Measurements from ENCODE around the gene RPH3AL.

The RPH3AL gene

GRCh38 chr17:352421-353212 lies at the start of gene RPH3AL:
TSS of gene RPH3AL (minus strand) at chr17:352807. CDS start at chr17:327543, 25,264 bp downstream.
- H3K27ac ChIP-seq: no peak within 1 kb of the TSS

GRCh38 chr17:400257-400656 lies 47.6 kb upstream of the RPH3AL start:
- no peak overlapping the region for H3K27ac ChIP-seq
- TF ChIP-seq CTCF (IDR thresholded peaks at IDR 0.05) (no peak), ZFX (IDR thresholded peaks at IDR 0.05; ENCODE audit: borderline replicate concordance) (no peak)

More at GRCh38 chr17:352421-353212, at the start of gene RPH3AL:
- TF ChIP-seq ZFX (IDR thresholded peaks at IDR 0.05; ENCODE audit: borderline replicate concordance) (no peak), CTCF (IDR thresholded peaks at IDR 0.05) (no peak)

GRCh38 chr17:396788-397187 lies 44.2 kb upstream of the RPH3AL start:
- H3K27ac ChIP-seq: no peak overlapping the region
- no peak for TF ChIP-seq CTCF (IDR thresholded peaks at IDR 0.05)
- TF ChIP-seq ZFX (IDR thresholded peaks at IDR 0.05; ENCODE audit: borderline replicate concordance): no peak

GRCh38 chr17:395974-396373 lies 43.4 kb upstream of the RPH3AL start:
- TF ChIP-seq ZFX (IDR thresholded peaks at IDR 0.05; ENCODE audit: borderline replicate concordance) (no peak), CTCF (IDR thresholded peaks at IDR 0.05) (no peak)
- no peak overlapping the region for H3K27ac ChIP-seq

GRCh38 chr17:395179-395578 lies 42.6 kb upstream of the RPH3AL start:
- no peak overlapping the region for H3K27ac ChIP-seq
- TF ChIP-seq CTCF (IDR thresholded peaks at IDR 0.05) (no peak), ZFX (IDR thresholded peaks at IDR 0.05; ENCODE audit: borderline replicate concordance) (no peak)

GRCh38 chr17:394718-395095 lies 42.1 kb upstream of the RPH3AL start:
- no peak overlapping the region for H3K27ac ChIP-seq
- TF ChIP-seq ZFX (IDR thresholded peaks at IDR 0.05; ENCODE audit: borderline replicate concordance) (no peak), CTCF (IDR thresholded peaks at IDR 0.05) (no peak)

Data from 22Rv1 (cell line).